Common myeloid progenitor, CD34-positive (primary cell): ENCODE measurements around the gene SATB1.

ENCODE experiments used
- CTCF ChIA-PET: fragments of 350-600 bp; sonication (Branson Sonifier 250); formaldehyde crosslinking; loops from one replicate; lab custom pipeline; 2021; ENCODE audit warnings: antibody characterized with exemption; lab: Charles Lee
- POLR2A ChIA-PET: fragments of 350-600 bp; sonication (Branson Sonifier 250); formaldehyde crosslinking; loops from one replicate; lab custom pipeline; 2021; ENCODE audit warnings: antibody characterized with exemption; lab: Charles Lee
- DNase-seq, 3 donors: peaks; one replicate each; pipeline versions ENCODE4 v3.0.0 to v3.0.0-alpha.2; 2013
- H3K27ac ChIP-seq, 2 experiments: 1 replicate in 1 of 2; 2 replicates in 1 of 2; pipeline ENCODE4 v1.7.0; 2013; ENCODE audit warnings: inconsistent platforms in 2 of 2, low read length in 2 of 2, mild to moderate bottlenecking in 2 of 2, low read depth in 1 of 2, moderate library complexity in 1 of 2; ENCODE audit not compliant: severe bottlenecking in 2 of 2, insufficient read depth in 1 of 2, poor library complexity in 1 of 2
- H3K27me3 ChIP-seq, 5 experiments: replicated peaks in 2 of 5; 1 replicate in 3 of 5; 2 replicates in 2 of 5; pipeline versions ENCODE4 v1.6.1 to v1.7.0; 2013; ENCODE audit warnings: low read length in 4 of 5, mild to moderate bottlenecking in 2 of 5, moderate library complexity in 2 of 5, inconsistent platforms in 1 of 5; ENCODE audit not compliant: insufficient read depth in 5 of 5, control insufficient read depth in 4 of 5
- H3K36me3 ChIP-seq, 4 experiments: 1 replicate in 2 of 4; 2 replicates in 2 of 4; pipeline versions ENCODE4 v1.6.1 to v1.7.0; 2013; ENCODE audit warnings: low read length in 3 of 4, control low read depth in 1 of 4, mild to moderate bottlenecking in 1 of 4; ENCODE audit not compliant: control insufficient read depth in 4 of 4, insufficient read depth in 4 of 4
- H3K4me1 ChIP-seq, 4 experiments: 1 replicate in 3 of 4; 2 replicates in 1 of 4; pipeline versions ENCODE4 v1.6.1 to v1.7.1; 2013; ENCODE audit warnings: low read length in 3 of 4, mild to moderate bottlenecking in 3 of 4, control low read depth in 1 of 4, inconsistent platforms in 1 of 4, moderate library complexity in 1 of 4; ENCODE audit not compliant: control insufficient read depth in 4 of 4, insufficient read depth in 4 of 4; ENCODE audit errors: control extremely low read depth in 1 of 4
- H3K4me3 ChIP-seq, 7 experiments: 1 replicate in 4 of 7; 2 replicates in 3 of 7; pipeline versions ENCODE4 v1.5.1 to v1.7.0; 2013; ENCODE audit warnings: mild to moderate bottlenecking in 7 of 7, low read length in 6 of 7, moderate library complexity in 6 of 7, inconsistent platforms in 2 of 7, low read depth in 2 of 7, control low read depth in 1 of 7; ENCODE audit not compliant: insufficient read depth in 4 of 7, control insufficient read depth in 1 of 7; ENCODE audit errors: extremely low read depth in 1 of 7
- H3K9me3 ChIP-seq, 5 experiments: 1 replicate in 4 of 5; 2 replicates in 1 of 5; pipeline versions ENCODE4 v1.6.1 to v1.7.1; 2013; ENCODE audit warnings: low read length in 4 of 5, mild to moderate bottlenecking in 2 of 5, inconsistent platforms in 1 of 5, low read depth in 1 of 5, moderate library complexity in 1 of 5; ENCODE audit not compliant: control insufficient read depth in 4 of 5, insufficient read depth in 2 of 5; ENCODE audit errors: control extremely low read depth in 1 of 5
- WGBS: methylation state at CpG from one replicate; pipeline ENCODE4 v1.1.5; 2013; ENCODE audit not compliant: insufficient coverage; 5-methylcytosine and 5-hydroxymethylcytosine counted together

Gene SATB1

GRCh38 chr3:18396428-18396827, 28.7 kb downstream of the SATB1 start:
- peaks cover 0 to under 1% (median 0%) of the 10 kb centered on the region in 4 experiments for H3K4me1 ChIP-seq
- no peaks in the 10 kb centered on the region for H3K27me3 ChIP-seq
- CTCF ChIA-PET, result interaction anchor here (1.2 to 2.4 kb wide), 3 partner anchors 15 to 490 kb away, joined by 3 to 6 read pairs (median 4); no protein-coding TSS in a partner anchor
- H3K36me3 ChIP-seq, result peaks cover 16 to 66% (median 42%) of the 10 kb centered on the region in 4 experiments
- no peak overlapping the region for H3K4me3 ChIP-seq
- WGBS, result no CpG with 5 or more reads among the region's 1 CpG
- POLR2A ChIA-PET, result no interaction called here
- H3K27ac ChIP-seq, result no peak overlapping the region
- no peak for DNase-seq
- H3K9me3 ChIP-seq, result no peaks in the 10 kb centered on the region

GRCh38 chr3:18394384-18394995, 30.6 kb downstream of the SATB1 start:
- Histone ChIP-seq H3K27ac (no peak overlapping the region), H3K4me1 (peaks cover 0 to 7% (median under 1%) of the 10 kb centered on the region in 4 experiments), H3K36me3 (peaks cover 12 to 54% (median 33%) of the 10 kb centered on the region in 4 experiments), H3K4me3 (no peak overlapping the region), H3K27me3 (no peaks in the 10 kb centered on the region), H3K9me3 (no peaks in the 10 kb centered on the region)
- 100% methylated on average over 5 of the region's 12 CpGs for WGBS
- ChIA-PET CTCF (interaction anchor here (0.9 to 2.4 kb wide), 5 partner anchors 9 to 593 kb away, joined by 3 to 6 read pairs (median 3); no protein-coding TSS in a partner anchor), POLR2A (no interaction called here)
- DNase-seq, result no peak

GRCh38 chr3:18393906-18394305, 31.2 kb downstream of the SATB1 start:
- ChIA-PET CTCF (interaction anchor here (0.6 to 5.0 kb wide), 4 partner anchors 11 to 488 kb away, joined by 3 to 26 read pairs (median 4); no protein-coding TSS in a partner anchor), POLR2A (no interaction called here)
- H3K9me3 ChIP-seq, result no peaks in the 10 kb centered on the region
- H3K36me3 ChIP-seq, result peaks cover 12 to 49% (median 32%) of the 10 kb centered on the region in 4 experiments
- H3K27ac ChIP-seq, result no peak overlapping the region
- WGBS, result no CpG with 5 or more reads among the region's 2 CpGs
- no peak overlapping the region for H3K4me3 ChIP-seq
- H3K27me3 ChIP-seq, result no peaks in the 10 kb centered on the region
- peaks cover 0 to 8% (median 2%) of the 10 kb centered on the region in 4 experiments for H3K4me1 ChIP-seq
- no peak for DNase-seq

DNA sequence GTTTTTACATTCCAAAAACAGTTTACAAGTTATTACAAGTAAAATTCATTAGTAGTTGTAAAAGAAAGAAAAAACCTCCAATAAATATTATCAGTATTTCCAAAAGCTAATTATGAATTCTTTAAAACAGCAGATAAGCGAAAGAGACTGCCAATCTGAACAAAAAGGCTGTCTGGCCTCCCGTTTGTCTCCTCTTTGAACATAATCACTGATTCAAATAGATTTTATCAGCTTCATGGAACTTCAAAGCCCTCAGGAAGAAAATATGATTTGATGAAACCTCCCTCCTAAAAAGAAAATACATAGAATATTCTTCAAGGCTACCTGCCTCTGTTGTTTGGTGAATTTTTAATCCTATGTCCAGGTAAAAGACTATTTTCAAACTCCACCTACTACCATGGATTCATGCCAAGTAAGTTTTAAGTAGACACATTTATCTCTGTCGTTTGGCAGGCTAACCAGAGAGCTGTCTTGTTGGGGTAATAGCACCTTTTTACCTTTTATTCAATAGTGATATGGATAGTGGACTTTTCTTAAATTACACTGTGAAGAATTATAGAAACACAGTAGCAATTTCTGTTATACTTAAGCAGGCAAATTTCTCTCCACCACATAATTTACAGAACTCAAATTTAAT, 35.0 kb downstream of the SATB1 start:
- 60% methylated on average over 2 of the region's 3 CpGs for WGBS
- POLR2A ChIA-PET, result no interaction called here
- peaks cover 0 to 19% (median 4%) of the 10 kb centered on the region in 4 experiments for H3K4me1 ChIP-seq
- no peaks in the 10 kb centered on the region for H3K9me3 ChIP-seq
- no peak overlapping the region for H3K4me3 ChIP-seq
- CTCF ChIA-PET, result interaction anchor here (0.9 to 5.0 kb wide), 11 partner anchors 8 to 527 kb away, joined by 3 to 26 read pairs (median 4); no protein-coding TSS in a partner anchor
- H3K27ac ChIP-seq, result no peak overlapping the region
- no peak for DNase-seq
- H3K36me3 ChIP-seq, result peaks cover 9 to 40% (median 24%) of the 10 kb centered on the region in 4 experiments
- H3K27me3 ChIP-seq, result no peaks in the 10 kb centered on the region

DNA sequence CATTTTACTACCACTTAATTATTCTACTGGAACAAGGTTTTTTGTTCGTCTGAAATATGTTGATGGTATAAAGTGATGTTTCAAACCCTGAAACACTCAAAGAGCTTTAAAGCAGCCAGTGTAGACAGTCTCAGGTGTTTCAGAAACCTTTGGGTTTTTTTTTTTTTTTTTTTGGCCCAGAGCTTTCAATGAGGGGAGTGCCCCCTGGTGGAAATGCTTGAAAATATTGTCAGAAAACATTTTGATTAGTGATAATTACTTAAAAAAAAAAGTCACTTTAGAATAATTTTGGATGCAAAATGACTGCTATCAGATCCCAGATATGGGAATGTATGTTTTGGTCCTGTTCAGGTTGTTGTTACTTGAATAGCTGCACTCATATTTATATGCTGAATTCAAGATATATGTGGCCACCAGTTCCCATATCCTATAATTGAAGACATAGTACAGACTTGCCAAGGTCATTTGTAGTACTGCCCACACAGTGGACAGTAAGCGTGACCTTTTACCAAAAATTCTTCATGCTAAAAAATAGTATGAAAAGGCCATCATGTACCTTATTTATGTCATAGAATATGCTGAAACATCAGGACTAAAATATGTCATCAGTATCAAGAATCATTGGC, 35.9 kb downstream of the SATB1 start:
- ChIA-PET POLR2A (no interaction called here), CTCF (interaction anchor here (0.5 to 5.0 kb wide), 12 partner anchors 9 to 494 kb away, joined by 3 to 26 read pairs (median 4); no protein-coding TSS in a partner anchor)
- Histone ChIP-seq H3K27ac (no peak overlapping the region), H3K27me3 (no peaks in the 10 kb centered on the region), H3K36me3 (peaks cover 2 to 38% (median 22%) of the 10 kb centered on the region in 4 experiments), H3K9me3 (no peaks in the 10 kb centered on the region), H3K4me1 (peaks cover 0 to 21% (median 4%) of the 10 kb centered on the region in 4 experiments), H3K4me3 (no peak overlapping the region)
- DNase-seq, result peak; percentile 54 to 73 (median 64)
- WGBS, result no CpG with 5 or more reads among the region's 2 CpGs

GRCh38 chr3:18386274-18386890, 38.8 kb downstream of the SATB1 start:
- H3K9me3 ChIP-seq, result no peaks in the 10 kb centered on the region
- no peak overlapping the region for H3K4me3 ChIP-seq
- no peak overlapping the region for H3K27ac ChIP-seq
- POLR2A ChIA-PET, result interaction anchor here (0.6 kb wide), 1 partner anchor 58 kb away, joined by 3 read pairs; no protein-coding TSS in a partner anchor
- peaks cover 2 to 31% (median 17%) of the 10 kb centered on the region in 4 experiments for H3K36me3 ChIP-seq
- no peaks in the 10 kb centered on the region for H3K27me3 ChIP-seq
- no peak for DNase-seq
- WGBS, result 98% methylated on average over 8 of the region's 9 CpGs
- peaks cover 0 to 24% (median 6%) of the 10 kb centered on the region in 4 experiments for H3K4me1 ChIP-seq
- CTCF ChIA-PET, result interaction anchor here (0.9 to 2.1 kb wide), 6 partner anchors 8 to 480 kb away, joined by 3 to 6 read pairs (median 3); no protein-coding TSS in a partner anchor
